Uterus (tissue), 2 donors: ENCODE results near the gene MUC5B.

Source experiments
- CTCF ChIP-seq, 4 experiments: fragments of 200-600 bp in 2 of 4; fragments of 450-650 bp in 2 of 4; sonication (generic) in 2 of 4; IDR thresholded peaks; one replicate each; pipeline ENCODE4 v1.5.1; 2016 to 2019; ENCODE audit warnings: antibody characterized with exemption in 4 of 4, mild to moderate bottlenecking in 2 of 4, moderate library complexity in 1 of 4
- POLR2A ChIP-seq, 2 donors: fragments of 450-650 bp; IDR thresholded peaks; one replicate each; pipeline ENCODE4 v1.6.1; 2016; ENCODE audit warnings: antibody characterized with exemption in 2 of 2, mild to moderate bottlenecking in 1 of 2, moderate library complexity in 1 of 2

GRCh38 chr11:1299621-1300020, 76.8 kb downstream of the MUC5B start:
- TF ChIP-seq CTCF (IDR thresholded peaks at IDR 0.05) (no peak), POLR2A (IDR thresholded peaks at IDR 0.05) (no peak)
